Endodermal cell (in vitro differentiated cells): ENCODE data around the gene LIPE. TPM values are rescaled to one million over a fixed set of nuclear protein-coding genes. Genes with fewer than 3 reads are reported as not detected.

Experiments used
- DNase-seq: peaks from one replicate; pipeline ENCODE4 v3.0.0-alpha.2; 2017
- H3K27ac ChIP-seq: 2 replicates; pipeline ENCODE4 v1.5.1; 2013; ENCODE audit warnings: mild to moderate bottlenecking, low read depth, low read length, moderate library complexity
- H3K27me3 ChIP-seq: 2 replicates; pipeline ENCODE4 v1.6.1; 2013; ENCODE audit warnings: mild to moderate bottlenecking, low read length, moderate library complexity; ENCODE audit not compliant: insufficient read depth, control insufficient read depth, poor library complexity, severe bottlenecking
- H3K36me3 ChIP-seq: 2 replicates; pipeline ENCODE4 v1.7.0; 2013; ENCODE audit warnings: mild to moderate bottlenecking, low read length, moderate library complexity; ENCODE audit not compliant: control insufficient read depth, insufficient read depth
- H3K4me1 ChIP-seq: one replicate; pipeline ENCODE4 v1.7.0; 2013; ENCODE audit warnings: low read length; ENCODE audit not compliant: control insufficient read depth, insufficient read depth
- H3K4me3 ChIP-seq: 2 replicates; pipeline ENCODE4 v1.5.1; 2013; ENCODE audit warnings: mild to moderate bottlenecking, low read length, moderate library complexity
- H3K9ac ChIP-seq: 2 replicates; pipeline ENCODE4 v1.6.1; 2013; ENCODE audit warnings: mild to moderate bottlenecking, low read length, moderate library complexity; ENCODE audit not compliant: poor library complexity, severe bottlenecking; ENCODE audit errors: extremely low read depth
- H3K9me3 ChIP-seq: 2 replicates; pipeline ENCODE4 v1.6.1; 2013; ENCODE audit warnings: mild to moderate bottlenecking, low read length, moderate library complexity; ENCODE audit not compliant: control insufficient read depth
- H3K27ac Mint-ChIP-seq: 2 replicates; pipeline ENCODE4 v1.8.0; 2020; ENCODE audit warnings: mixed read lengths
- H3K27me3 Mint-ChIP-seq: 2 replicates; pipeline ENCODE4 v1.8.0; 2021; ENCODE audit warnings: mild to moderate bottlenecking, mixed read lengths; ENCODE audit not compliant: insufficient read depth
- H3K36me3 Mint-ChIP-seq: 2 replicates; pipeline ENCODE4 v1.8.0; 2020; ENCODE audit warnings: low read depth, mixed read lengths
- H3K4me1 Mint-ChIP-seq: 2 replicates; pipeline ENCODE4 v1.8.0; 2020; ENCODE audit warnings: mixed read lengths
- H3K4me3 Mint-ChIP-seq: 2 replicates; pipeline ENCODE4 v1.8.0; 2020; ENCODE audit warnings: mild to moderate bottlenecking, moderate library complexity, mixed read lengths
- H3K9me3 Mint-ChIP-seq: 2 replicates; pipeline ENCODE4 v1.8.0; 2020; ENCODE audit warnings: mild to moderate bottlenecking, mixed read lengths
- WGBS, 2 experiments: methylation state at CpG; one replicate each; pipeline versions ENCODE4 v1.1.5 to v1.1.7; 2013; ENCODE audit warnings: missing lambda C conversion rate in 2 of 2, mixed read lengths in 1 of 2; ENCODE audit not compliant: insufficient coverage in 1 of 2, insufficient read length in 1 of 2; 5-methylcytosine and 5-hydroxymethylcytosine counted together
- total RNA-seq, 2 donors: library from RNA; stranded (reverse); fragmentation: NEBNext Ultra II Directional in 1 of 2; extraction: Animal tissue kit (Norgen Biotek cat#: 25700) in 1 of 2; gene quantifications; 2 replicates in 1 of 2; 3 replicates in 1 of 2; pipeline ENCODE4 v1.2.1, GENCODE V29; 2021
- TF ChIP-seq, protein P1 (sequence below): fragments of 200-600 bp; sonication (generic); conservative IDR thresholded peaks from 2 replicates; pipeline ENCODE4 v1.5.0; 2021; ENCODE audit warnings: antibody characterized with exemption, mild to moderate bottlenecking

The LIPE gene
- total RNA-seq, 2 donors from 2014 or later = 5.9 to 8.1 TPM

DNA sequence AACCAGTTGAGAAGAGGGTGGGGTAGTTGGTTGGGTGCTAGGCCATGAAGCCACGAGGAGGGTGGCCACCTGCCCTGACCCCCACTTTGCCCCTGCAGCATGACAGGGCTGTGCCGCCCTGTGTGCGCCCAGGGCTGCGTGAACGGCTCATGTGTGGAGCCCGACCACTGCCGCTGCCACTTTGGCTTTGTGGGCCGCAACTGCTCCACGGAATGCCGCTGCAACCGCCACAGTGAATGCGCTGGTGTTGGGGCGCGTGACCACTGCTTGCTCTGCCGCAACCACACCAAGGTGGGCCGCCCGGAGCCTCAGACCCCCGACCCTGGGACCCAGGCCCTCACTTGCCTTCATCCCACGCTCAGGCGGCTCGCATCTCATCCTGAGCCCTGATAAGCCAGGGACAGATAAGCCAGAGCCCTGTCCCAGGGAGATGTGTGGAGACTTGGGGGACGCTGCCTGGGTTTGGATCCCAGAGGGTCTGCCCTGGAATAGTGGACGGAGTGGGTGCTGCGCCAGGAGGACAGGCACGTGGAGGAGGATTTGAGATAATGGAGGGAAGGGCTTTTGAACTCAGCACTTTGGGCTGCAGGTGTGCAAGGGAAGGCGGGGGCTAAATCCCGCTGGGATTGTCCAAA is 57.6 kb downstream of the LIPE start:
- Histone ChIP-seq H3K27me3 (no peaks in the 10 kb centered on the region), H3K27ac (no peak overlapping the region), H3K9me3 (no peaks in the 10 kb centered on the region), H3K4me1 (peaks cover 4% of the 10 kb centered on the region), H3K36me3 (peaks cover 19% of the 10 kb centered on the region), H3K9ac (no peak overlapping the region), H3K4me3 (no peak overlapping the region)
- H3K27ac Mint-ChIP-seq = no peak overlapping the region
- H3K9me3 Mint-ChIP-seq = peaks cover 3% of the 10 kb centered on the region
- H3K4me3 Mint-ChIP-seq = no peak overlapping the region
- peaks cover 37% of the 10 kb centered on the region for H3K36me3 Mint-ChIP-seq
- TF ChIP-seq, protein P1, sequence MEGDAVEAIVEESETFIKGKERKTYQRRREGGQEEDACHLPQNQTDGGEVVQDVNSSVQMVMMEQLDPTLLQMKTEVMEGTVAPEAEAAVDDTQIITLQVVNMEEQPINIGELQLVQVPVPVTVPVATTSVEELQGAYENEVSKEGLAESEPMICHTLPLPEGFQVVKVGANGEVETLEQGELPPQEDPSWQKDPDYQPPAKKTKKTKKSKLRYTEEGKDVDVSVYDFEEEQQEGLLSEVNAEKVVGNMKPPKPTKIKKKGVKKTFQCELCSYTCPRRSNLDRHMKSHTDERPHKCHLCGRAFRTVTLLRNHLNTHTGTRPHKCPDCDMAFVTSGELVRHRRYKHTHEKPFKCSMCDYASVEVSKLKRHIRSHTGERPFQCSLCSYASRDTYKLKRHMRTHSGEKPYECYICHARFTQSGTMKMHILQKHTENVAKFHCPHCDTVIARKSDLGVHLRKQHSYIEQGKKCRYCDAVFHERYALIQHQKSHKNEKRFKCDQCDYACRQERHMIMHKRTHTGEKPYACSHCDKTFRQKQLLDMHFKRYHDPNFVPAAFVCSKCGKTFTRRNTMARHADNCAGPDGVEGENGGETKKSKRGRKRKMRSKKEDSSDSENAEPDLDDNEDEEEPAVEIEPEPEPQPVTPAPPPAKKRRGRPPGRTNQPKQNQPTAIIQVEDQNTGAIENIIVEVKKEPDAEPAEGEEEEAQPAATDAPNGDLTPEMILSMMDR = no peak
- WGBS, 2 experiments = 91 to 95% methylated on average over 18 to 27 of the region's 27 CpGs
- no peaks in the 10 kb centered on the region for H3K27me3 Mint-ChIP-seq
- H3K4me1 Mint-ChIP-seq = peaks cover 6% of the 10 kb centered on the region
- peak; percentile 58 for DNase-seq

DNA sequence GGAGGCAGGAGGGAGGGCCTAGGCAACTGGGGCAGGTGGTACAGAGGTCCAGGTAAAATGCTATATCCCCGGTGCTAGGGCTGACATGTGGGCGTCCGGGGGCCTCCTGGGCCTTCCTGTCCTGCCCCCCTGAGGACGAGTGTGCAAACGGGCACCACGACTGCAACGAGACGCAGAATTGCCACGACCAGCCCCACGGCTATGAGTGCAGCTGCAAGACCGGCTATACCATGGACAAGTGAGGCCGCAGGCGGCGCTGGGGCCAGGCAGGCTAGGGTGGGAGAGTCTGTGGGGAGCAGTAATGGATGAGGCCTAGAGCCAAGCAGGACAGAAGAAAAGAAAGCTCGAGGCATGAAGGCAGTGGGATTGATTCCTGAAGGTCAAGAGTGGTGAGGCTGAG is 58.4 kb downstream of the LIPE start:
- no peaks in the 10 kb centered on the region for H3K27me3 Mint-ChIP-seq
- Histone ChIP-seq H3K4me3 (no peak overlapping the region), H3K9me3 (no peaks in the 10 kb centered on the region), H3K36me3 (peaks cover 25% of the 10 kb centered on the region), H3K27me3 (no peaks in the 10 kb centered on the region), H3K27ac (no peak overlapping the region), H3K4me1 (peaks cover 4% of the 10 kb centered on the region), H3K9ac (no peak overlapping the region)
- WGBS, 2 experiments = 92 to 95% methylated on average over 12 to 15 of the region's 15 CpGs
- TF ChIP-seq, protein P1 = no peak
- DNase-seq = no peak
- peaks cover 3% of the 10 kb centered on the region for H3K9me3 Mint-ChIP-seq
- H3K4me3 Mint-ChIP-seq = no peak overlapping the region
- peaks cover 40% of the 10 kb centered on the region for H3K36me3 Mint-ChIP-seq
- H3K27ac Mint-ChIP-seq = no peak overlapping the region
- peaks cover 6% of the 10 kb centered on the region for H3K4me1 Mint-ChIP-seq

GRCh38 chr19:42368360-42368759 is 58.8 kb downstream of the LIPE start:
- DNase-seq = no peak
- H3K9me3 ChIP-seq = no peaks in the 10 kb centered on the region
- Mint-ChIP-seq H3K27me3 (no peaks in the 10 kb centered on the region), H3K4me1 (peaks cover 6% of the 10 kb centered on the region), H3K4me3 (no peak overlapping the region), H3K36me3 (peaks cover 44% of the 10 kb centered on the region), H3K27ac (no peak overlapping the region), H3K9me3 (peaks cover 3% of the 10 kb centered on the region)
- WGBS, 2 experiments = 95 to 96% methylated on average over 4 to 11 of the region's 11 CpGs
- H3K9ac ChIP-seq = no peak overlapping the region
- peaks cover 25% of the 10 kb centered on the region for H3K36me3 ChIP-seq
- H3K27me3 ChIP-seq = no peaks in the 10 kb centered on the region
- H3K4me3 ChIP-seq = no peak overlapping the region
- H3K4me1 ChIP-seq = peaks cover 4% of the 10 kb centered on the region
- TF ChIP-seq, protein P1 = no peak
- no peak overlapping the region for H3K27ac ChIP-seq
